Measurements from ENCODE around the gene FAM9A.
A peak's percentile ranks its signal among the peaks of the same experiment; 100 is the strongest.

Gene FAM9A

GRCh38 chrX:8743126-8743732 lies 58.0 kb downstream of the FAM9A start:
- TF ChIP-seq, protein P1, sequence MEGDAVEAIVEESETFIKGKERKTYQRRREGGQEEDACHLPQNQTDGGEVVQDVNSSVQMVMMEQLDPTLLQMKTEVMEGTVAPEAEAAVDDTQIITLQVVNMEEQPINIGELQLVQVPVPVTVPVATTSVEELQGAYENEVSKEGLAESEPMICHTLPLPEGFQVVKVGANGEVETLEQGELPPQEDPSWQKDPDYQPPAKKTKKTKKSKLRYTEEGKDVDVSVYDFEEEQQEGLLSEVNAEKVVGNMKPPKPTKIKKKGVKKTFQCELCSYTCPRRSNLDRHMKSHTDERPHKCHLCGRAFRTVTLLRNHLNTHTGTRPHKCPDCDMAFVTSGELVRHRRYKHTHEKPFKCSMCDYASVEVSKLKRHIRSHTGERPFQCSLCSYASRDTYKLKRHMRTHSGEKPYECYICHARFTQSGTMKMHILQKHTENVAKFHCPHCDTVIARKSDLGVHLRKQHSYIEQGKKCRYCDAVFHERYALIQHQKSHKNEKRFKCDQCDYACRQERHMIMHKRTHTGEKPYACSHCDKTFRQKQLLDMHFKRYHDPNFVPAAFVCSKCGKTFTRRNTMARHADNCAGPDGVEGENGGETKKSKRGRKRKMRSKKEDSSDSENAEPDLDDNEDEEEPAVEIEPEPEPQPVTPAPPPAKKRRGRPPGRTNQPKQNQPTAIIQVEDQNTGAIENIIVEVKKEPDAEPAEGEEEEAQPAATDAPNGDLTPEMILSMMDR (IDR thresholded peaks at IDR 0.05), result peak; percentile 84
- TF ChIP-seq ZFX (IDR thresholded peaks at IDR 0.05; ENCODE audit: borderline replicate concordance), result no peak
- no peak overlapping the region for H3K27ac ChIP-seq

DNA sequence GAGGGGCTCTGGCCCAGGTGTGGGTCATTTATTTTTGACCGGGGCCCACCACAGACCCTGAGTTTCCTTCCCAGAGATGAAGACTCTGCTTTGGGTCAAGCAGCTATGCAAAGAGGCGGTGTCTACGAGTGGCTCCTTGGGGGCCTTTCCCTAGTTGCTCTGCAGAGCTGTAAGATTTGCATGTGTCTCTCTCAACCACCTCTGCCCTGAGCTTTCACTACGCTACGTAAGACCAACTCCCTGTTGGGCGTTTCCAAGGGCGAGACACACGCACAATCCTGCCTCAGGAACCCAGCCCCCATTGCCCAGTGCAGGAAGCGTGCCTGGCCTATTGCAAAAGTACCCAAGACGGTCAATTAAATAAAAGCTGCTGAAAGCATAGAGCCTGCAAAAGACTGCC lies 59.2 kb downstream of the FAM9A start:
- H3K27ac ChIP-seq, result no peak overlapping the region
- TF ChIP-seq ZFX (IDR thresholded peaks at IDR 0.05; ENCODE audit: borderline replicate concordance), result no peak
- TF ChIP-seq, protein P1 (IDR thresholded peaks at IDR 0.05), result no peak

Measured in 22Rv1 (cell line).